ENCODE data around the gene CFAP74.

The CFAP74 gene

DNA sequence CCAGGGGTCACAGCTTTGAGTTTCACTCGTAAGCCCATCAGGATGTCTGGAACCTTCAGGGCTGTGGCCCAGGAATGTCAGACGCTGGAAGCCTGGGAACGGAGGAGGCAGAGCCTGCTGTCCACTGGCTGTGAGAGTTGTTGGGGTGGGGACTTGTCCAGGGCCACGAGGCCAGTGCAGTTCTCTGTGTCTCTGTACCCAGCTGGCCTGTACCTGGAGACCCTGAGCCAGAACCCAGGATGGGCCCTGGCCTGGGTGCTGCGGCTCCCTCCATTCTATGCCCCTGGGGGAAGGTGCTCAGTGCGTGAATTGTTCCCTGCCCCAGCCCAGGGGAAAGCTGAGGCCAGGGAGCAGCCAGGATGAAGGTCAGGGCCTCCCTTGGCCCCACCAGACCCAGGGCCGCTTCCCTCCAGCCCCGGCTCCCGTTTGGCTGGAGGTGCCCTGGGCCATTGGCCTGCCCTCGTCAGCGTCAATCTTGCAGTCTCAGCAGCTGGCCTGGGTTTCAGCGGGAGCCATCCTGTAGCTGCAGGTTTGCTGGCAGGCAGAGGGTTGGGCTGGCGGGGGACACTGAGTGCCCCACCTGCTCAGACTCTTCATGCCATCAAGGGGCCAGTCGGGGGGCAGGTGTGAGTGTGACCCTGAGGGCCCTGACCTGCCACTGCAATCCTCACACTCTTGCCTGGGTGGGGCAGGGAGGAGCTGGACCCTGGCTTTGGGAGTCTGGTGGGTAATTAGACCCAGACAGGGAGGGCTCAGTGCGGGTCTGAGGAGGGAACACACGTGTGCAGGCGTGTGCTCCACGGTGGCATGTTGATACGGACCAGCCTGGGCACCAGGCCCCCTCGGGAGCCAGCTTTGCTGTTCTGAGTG, 89.2 kb downstream of the CFAP74 start:
- no peak for DNase-seq

DNA sequence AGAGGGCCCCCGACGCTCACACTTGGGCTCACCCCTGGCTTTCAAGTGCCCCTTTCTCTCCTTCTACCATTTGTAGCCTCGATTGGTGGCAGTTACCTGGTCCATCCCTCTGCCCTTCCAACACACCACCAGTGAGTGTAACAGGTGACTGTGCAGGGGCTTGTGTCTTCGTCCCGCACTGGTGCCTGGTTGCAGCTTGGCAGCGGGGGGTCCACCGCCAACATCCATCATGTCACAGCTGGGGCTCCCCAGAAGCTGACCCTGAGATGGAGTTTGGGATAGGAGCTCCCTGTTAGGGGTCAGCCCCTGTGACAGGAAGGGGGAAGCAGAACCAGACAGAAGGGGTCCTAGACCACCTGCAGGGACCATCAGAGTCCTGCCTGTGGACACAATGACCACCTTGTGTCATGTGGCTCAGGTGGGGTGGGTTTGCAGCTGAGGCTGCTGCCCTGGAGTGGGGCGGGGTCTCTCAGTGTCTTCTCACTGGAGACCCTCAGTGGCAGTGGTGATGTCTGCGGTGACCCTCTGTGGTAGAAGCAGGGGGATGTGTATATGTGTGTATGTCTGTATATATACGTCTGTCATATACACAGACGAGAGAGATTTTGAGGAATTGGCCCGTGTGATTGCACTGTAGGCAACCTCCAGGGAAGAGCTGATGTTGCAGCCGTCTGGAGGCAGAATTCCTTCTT, 92.1 kb downstream of the CFAP74 start:
- DNase-seq: no peak

DNA sequence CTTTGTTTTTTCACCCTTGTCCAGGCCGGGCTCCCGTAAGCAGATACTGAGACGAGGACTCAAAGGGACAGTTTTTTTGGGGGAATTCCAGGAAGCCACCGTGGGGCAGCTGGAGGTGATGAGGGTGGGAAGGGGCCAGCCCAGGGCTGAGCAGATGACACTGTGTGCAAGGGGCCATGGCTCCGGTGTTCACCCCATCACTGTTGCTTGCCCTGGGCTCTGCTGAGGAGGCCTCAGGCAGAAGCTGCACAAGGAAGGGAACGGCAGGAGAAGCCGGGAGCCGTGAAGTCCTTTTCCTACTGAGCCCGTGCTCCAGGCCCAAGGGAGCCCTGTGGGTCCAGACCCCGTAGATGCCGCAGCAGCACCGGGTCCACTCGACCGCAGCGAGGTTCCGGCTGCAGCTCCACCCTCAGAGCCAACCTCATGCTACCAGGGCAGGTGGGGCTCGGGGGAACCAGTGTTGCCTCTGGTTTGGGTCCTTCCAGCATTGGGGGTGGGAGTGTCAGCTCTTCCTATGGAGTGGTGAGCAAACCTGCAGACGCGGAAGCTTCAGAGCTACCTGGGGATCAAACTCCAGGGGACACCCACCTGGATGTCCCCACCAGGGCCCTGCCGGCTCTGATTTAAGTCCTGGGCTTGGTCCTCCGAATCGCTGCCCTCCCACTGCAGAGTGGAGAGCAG, 92.8 kb downstream of the CFAP74 start:
- no peak for DNase-seq

DNA sequence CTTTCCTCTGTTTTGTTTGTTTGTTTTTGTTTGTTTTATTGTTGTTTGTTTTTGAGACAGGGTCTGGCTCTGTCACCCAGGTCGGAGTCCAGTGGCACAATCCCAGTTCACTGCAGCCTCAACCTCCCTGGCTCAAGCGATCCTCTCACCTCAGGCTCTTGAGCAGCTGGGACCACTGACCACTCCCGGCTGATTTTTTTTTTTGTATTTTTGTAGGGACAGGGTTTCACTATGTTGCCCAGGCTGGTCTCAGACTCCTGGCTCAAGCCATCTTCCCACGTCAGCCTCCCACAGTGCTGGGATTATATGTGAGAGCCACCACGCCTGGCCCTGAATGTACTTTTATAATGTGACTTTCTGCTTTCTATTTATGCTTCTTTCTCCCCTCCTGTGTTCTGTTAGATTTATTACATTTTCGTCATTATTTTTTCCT, 93.5 kb downstream of the CFAP74 start:
- DNase-seq: no peak

DNA sequence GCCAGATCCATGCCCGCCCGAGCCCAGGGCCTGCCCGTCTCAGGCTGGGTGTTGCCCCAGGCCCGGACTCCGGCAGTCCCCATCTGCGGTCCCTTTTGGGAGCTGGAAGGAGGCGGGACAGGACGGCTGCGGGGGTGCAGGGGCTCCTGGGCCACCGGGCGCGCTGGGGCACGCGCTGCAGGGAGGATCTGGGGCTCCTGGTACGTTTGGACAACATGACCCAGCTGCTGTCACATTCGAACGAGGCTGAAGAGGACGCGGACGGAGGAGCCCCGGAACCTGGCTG, 95.1 kb downstream of the CFAP74 start:
- DNase-seq: no peak

- DNase-seq: no peak
Observed at GRCh38 chr1:1907098-1907736, 96.4 kb downstream of the CFAP74 start.

GRCh38 chr1:1906185-1907097, 97.1 kb downstream of the CFAP74 start:
- peak; percentile 89 for DNase-seq

DNA sequence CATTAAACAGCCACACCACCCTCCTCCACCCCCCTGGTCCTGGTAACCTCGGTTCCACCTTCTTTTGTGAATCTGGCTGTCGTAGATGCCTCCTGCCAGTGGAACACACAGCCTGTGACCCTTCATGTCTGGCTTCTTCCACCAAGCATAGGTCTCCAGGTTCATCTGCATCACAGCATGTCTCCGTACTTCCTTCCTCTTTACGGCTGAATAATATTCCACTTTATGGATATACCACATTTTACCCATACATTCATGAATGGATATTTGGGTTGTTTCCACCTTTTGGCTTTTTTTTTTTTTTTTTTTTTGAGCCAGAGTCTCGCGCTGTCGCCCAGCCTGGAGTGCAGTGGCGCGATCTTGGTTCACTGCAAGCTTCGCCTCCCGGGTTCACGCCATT, 100.4 kb downstream of the CFAP74 start:
- no peak for DNase-seq

DNA sequence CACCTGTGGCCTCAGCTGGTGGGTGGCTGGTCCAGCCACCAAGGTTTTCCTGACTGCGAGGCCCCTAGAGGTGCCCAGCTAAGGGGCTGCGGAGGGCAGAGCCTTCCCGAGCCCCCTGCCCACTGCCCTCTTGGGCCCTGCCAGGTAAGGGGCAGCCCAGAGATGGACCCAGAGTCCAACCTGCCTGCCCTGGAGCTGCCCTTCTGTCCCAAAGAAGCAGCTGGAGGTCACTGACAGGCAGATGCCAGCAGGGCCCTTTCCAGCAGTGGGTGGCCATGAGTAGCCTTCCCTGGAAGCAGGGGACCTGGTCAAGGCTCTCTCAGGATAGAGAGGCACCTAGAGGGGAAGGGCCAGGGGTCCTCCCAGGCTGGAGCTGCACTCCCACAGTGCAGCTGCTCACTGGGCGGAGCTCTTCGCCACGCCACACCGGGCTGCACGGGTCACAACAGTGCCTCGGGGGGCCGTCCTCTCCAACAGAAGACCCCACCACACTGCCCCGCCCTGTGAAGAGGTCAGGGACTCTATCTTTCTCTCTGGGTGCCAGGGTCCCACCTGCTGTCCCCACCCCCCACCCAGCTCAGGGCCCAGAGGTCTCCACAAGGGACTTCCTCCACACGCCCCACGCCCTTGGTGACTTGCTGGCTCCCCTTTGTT, 101.8 kb downstream of the CFAP74 start:
- DNase-seq: no peak

- DNase-seq: no peak
Observed at GRCh38 chr1:1900883-1901640, 102.5 kb downstream of the CFAP74 start.

DNA sequence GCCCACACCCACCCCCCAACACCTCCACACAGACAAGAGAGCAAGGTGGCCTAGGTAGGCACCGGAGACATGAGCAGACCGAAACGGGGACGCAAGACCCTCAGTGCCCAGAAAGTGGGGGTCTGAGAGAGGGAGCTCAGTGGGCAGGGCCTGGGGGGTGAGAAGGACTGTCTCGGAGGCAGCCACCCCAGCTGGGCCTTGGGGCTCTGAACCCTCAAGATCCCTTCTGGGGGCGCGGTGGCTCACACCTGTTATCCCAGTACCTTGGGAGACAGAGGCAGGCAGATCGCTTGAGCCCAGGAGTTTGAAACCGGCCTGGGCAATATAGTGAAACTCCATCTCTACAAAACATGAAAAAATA, 103.6 kb downstream of the CFAP74 start:
- no peak for DNase-seq

GRCh38 chr1:1899266-1899966, 104.2 kb downstream of the CFAP74 start:
- no peak for DNase-seq

DNA sequence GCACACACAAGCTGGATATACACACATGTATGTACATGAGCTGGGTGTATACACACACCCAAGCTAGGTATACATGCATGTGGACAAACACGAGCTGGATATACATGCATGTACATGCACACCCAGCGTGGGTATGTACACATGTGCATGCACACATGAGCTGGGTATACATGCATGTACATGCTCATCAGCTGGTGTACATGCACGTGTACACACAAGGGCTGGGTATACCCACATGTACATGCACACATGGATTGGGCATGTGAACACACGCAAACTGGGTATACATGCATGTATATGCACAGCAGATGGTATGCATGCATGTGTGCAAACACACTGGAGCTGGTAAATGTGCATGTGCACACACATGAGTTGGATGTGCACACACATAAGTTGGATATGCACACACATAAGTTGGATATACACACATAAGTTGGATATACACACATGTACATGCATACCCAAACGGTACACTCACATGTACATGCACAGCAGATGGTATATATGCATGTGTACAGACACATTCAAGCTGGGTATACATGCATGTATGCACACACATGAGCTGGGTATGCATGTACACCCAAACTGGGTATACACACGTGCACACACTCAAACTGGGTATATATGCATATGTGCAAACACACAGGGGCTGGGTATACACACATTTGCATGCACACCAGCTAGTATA, 105.2 kb downstream of the CFAP74 start:
- DNase-seq: no peak

DNA sequence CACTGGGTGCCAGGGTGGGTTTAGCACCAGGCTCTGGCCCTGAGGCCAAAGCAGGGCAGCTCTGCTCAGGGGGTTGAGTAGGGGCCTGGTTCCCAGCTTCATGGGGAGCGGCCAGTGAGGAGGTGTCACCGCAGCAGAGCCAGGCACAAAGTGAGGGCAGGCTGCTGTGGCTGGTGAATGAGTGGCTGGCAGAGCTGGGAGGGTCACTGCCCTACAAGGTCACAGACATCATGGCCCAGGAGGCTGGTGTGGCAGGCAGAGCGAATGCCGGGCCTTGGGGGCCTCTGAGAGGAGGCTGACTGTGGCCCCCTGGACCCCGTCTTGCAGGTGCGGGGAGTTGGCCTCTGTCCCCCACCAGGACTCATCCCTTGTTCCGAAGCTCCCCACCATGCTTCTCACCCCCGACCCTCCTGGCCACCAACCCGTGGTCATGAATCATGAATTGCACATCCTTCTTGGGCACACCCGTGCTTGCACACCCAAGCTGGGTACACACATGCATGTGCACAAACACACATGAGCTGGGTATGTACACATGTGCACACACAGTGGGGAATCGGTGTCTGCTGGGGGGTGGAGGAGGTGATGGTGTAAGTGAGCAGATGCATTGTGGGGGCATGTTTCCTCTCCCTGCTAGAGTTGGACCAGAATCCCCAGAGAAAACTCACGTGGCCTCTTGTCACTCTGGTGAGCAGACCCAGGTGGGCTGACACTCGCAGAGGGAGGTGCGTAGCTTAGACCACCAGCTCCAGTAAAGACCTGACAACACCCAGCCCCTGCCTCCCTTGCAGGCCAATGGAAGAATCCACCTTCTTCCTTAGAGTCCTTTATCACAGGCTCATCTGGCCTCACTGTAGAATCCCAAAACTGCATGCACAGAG, 107.9 kb downstream of the CFAP74 start:
- no peak for DNase-seq

DNA sequence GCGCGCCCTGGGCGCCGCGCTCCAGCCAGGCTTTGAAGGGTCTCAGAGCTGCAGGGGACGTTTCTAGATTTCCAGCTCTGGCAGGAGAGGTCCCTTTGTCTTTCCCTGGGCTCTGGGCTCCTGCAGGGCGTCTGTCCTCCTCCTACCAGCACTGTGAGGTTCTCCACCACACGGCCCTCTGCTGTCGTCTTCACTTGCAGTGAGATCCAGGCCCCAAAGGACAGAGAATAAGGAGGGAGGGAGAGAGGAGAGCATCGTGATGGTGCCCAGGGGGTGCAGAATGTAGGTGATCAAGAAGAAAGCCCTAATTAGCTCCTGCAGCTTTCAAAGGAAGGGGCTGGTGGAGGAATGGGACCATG, 108.5 kb downstream of the CFAP74 start:
- DNase-seq: no peak

DNA sequence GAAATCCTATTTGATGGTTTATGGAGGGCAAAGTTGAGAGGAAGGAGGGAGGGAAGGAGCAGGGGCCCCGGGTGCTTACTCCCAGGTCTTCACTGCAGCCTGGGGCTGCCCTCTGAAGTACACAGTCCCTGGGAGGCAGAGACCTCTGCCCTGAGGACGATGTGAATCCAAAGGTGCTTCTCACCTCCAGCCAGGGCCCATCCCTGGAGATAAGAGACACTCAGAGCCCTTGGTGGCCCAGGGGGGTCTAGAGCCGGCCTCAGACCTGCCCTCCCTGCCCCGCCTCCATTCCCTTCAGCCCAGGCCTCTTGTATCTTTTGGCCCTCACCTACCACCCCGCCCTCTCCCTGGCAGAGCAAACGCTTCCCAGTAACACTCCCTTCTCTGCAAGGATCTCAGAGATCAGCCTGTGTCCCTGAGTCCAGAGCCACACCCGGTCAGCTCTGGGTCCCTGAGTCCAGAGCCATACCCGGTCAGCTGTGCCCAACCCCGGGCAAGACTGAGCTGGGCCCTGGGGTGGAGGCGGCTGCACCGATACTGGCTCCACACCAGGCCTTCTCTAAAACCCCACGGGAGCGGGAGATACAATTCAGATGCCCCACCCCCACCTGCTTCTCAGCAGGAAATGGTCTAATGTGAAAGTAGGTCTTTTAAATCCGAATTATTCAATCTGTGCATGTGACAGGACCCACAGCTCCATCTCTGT, 109.1 kb downstream of the CFAP74 start:
- no peak for DNase-seq

GRCh38 chr1:1893997-1894353, 109.6 kb downstream of the CFAP74 start:
- no peak for DNase-seq

GRCh38 chr1:1893291-1893985, 110.1 kb downstream of the CFAP74 start:
- DNase-seq: no peak
